Neural cell (in vitro differentiated cells): Measurements from ENCODE around the gene KCNS1. TPM values are rescaled to one million over a fixed set of nuclear protein-coding genes. Genes with fewer than 3 reads are reported as not detected.

ENCODE experiments used
- H2AFZ ChIP-seq: fragments of 200-600, 300-800 bp; sonication (generic), shearing (Covaris generic); 2 replicates; pipeline ENCODE4 v1.6.0; 2014; ENCODE audit warnings: low read depth, mild to moderate bottlenecking, antibody characterized with exemption, low read length, moderate library complexity
- H3F3A ChIP-seq: fragments of 200-600 bp; shearing (Covaris generic); 2 replicates; pipeline ENCODE4 v1.6.1; 2016; ENCODE audit warnings: mild to moderate bottlenecking, moderate library complexity, mixed read lengths, antibody characterized with exemption, low read length; ENCODE audit not compliant: insufficient read depth, poor library complexity, severe bottlenecking
- H3K27ac ChIP-seq: fragments of 200-600, 300-800 bp; sonication (generic), shearing (Covaris generic); 2 replicates; pipeline ENCODE4 v1.5.1; 2014; ENCODE audit warnings: mild to moderate bottlenecking, low read length, moderate library complexity
- H3K27me3 ChIP-seq: fragments of 300-800, 200-600 bp; sonication (generic), shearing (Covaris generic); 2 replicates; pipeline ENCODE4 v1.6.0; 2014; ENCODE audit warnings: mild to moderate bottlenecking, low read depth, low read length, moderate library complexity; ENCODE audit not compliant: insufficient read depth
- H3K36me3 ChIP-seq: fragments of 300-800, 200-600 bp; sonication (generic), shearing (Covaris generic); 2 replicates; pipeline ENCODE4 v1.5.1; 2014; ENCODE audit warnings: mild to moderate bottlenecking, antibody characterized with exemption, low read length, moderate library complexity; ENCODE audit not compliant: insufficient read depth
- H3K4me2 ChIP-seq: fragments of 300-800, 200-600 bp; sonication (generic), shearing (Covaris generic); 2 replicates; pipeline ENCODE4 v1.6.0; 2014; ENCODE audit warnings: mild to moderate bottlenecking, low read length
- H3K4me3 ChIP-seq: fragments of 300-800, 200-600 bp; sonication (generic), shearing (Covaris generic); 2 replicates; pipeline ENCODE4 v1.5.1; 2014; ENCODE audit warnings: mild to moderate bottlenecking, low read length, moderate library complexity
- H3K79me2 ChIP-seq: fragments of 200-600 bp; shearing (Covaris generic); replicated peaks from 2 replicates; pipeline ENCODE4 v1.6.0; 2014; ENCODE audit warnings: mild to moderate bottlenecking, low read length, moderate library complexity; ENCODE audit not compliant: insufficient read depth
- H3K9ac ChIP-seq: fragments of 300-800, 200-600 bp; sonication (generic), shearing (Covaris generic); 2 replicates; pipeline ENCODE4 v1.6.1; 2016; ENCODE audit warnings: mild to moderate bottlenecking, low read length, mixed read lengths
- H3K9me2 ChIP-seq: fragments of 200-600 bp; shearing (Covaris generic); 2 replicates; pipeline ENCODE4 v1.6.1; 2016; ENCODE audit warnings: mild to moderate bottlenecking, low read length, mixed read lengths; ENCODE audit not compliant: insufficient read depth
- H3K9me3 ChIP-seq: fragments of 200-600, 300-800 bp; sonication (generic), shearing (Covaris generic); 2 replicates; pipeline ENCODE4 v1.6.1; 2016; ENCODE audit warnings: mild to moderate bottlenecking, mixed run types, low read length, moderate library complexity, mixed read lengths
- H4K20me1 ChIP-seq: fragments of 200-600 bp; shearing (Covaris generic); 2 replicates; pipeline ENCODE4 v1.6.1; 2016; ENCODE audit warnings: mild to moderate bottlenecking, mixed run types; ENCODE audit not compliant: insufficient read depth
- EP300 ChIP-seq: fragments of 450-650 bp; conservative IDR thresholded peaks from 2 replicates; pipeline ENCODE4 v1.6.1; 2014; ENCODE audit warnings: antibody characterized with exemption, mild to moderate bottlenecking, moderate library complexity; ENCODE audit not compliant: poor library complexity, severe bottlenecking
- EZH2 ChIP-seq: fragments of 200-600, 300-800 bp; shearing (Covaris generic), sonication (generic); IDR thresholded peaks from 2 replicates; pipeline ENCODE4 v1.6.1; 2014; ENCODE audit warnings: antibody characterized with exemption, low read length, borderline replicate concordance, mild to moderate bottlenecking; ENCODE audit not compliant: insufficient read depth, poor library complexity, severe bottlenecking
- MXI1 ChIP-seq: fragments of 450-650 bp; conservative IDR thresholded peaks from 2 replicates; pipeline ENCODE4 v1.6.1; 2014; ENCODE audit warnings: antibody characterized with exemption, mild to moderate bottlenecking; ENCODE audit not compliant: poor library complexity, severe bottlenecking
- POLR2AphosphoS5 ChIP-seq: IDR thresholded peaks from 2 replicates; pipeline ENCODE4 v1.6.1; 2012
- RAD21 ChIP-seq: fragments of 450-650 bp; conservative IDR thresholded peaks from 2 replicates; pipeline ENCODE4 v1.6.1; 2014; ENCODE audit warnings: antibody characterized with exemption, mild to moderate bottlenecking, moderate library complexity
- REST ChIP-seq: IDR thresholded peaks from 2 replicates; pipeline ENCODE4 v1.6.1; 2012; ENCODE audit warnings: borderline replicate concordance
- SMC3 ChIP-seq: fragments of 450-650 bp; conservative IDR thresholded peaks from 2 replicates; pipeline ENCODE4 v1.6.1; 2014; ENCODE audit warnings: antibody characterized with exemption, mild to moderate bottlenecking, moderate library complexity; ENCODE audit not compliant: poor library complexity
- TAF1 ChIP-seq: IDR thresholded peaks from 2 replicates; pipeline ENCODE4 v1.6.1; 2012; ENCODE audit warnings: low read depth
- polyA plus RNA-seq: library from polyadenylated mRNA; depleted of rRNA; stranded (reverse); fragments of >200 nt; gene quantifications from 2 replicates; pipeline ENCODE4 v1.2.3, GENCODE V29; 2014
- TF ChIP-seq, protein P1 (sequence below): fragments of 450-650 bp; IDR thresholded peaks from 2 replicates; pipeline ENCODE4 v1.5.1; 2014; ENCODE audit warnings: antibody characterized with exemption, mild to moderate bottlenecking, moderate library complexity; ENCODE audit not compliant: poor library complexity, severe bottlenecking

KCNS1 gene
- polyA plus RNA-seq, 1 donor from 2014 or later, result not detected

DNA sequence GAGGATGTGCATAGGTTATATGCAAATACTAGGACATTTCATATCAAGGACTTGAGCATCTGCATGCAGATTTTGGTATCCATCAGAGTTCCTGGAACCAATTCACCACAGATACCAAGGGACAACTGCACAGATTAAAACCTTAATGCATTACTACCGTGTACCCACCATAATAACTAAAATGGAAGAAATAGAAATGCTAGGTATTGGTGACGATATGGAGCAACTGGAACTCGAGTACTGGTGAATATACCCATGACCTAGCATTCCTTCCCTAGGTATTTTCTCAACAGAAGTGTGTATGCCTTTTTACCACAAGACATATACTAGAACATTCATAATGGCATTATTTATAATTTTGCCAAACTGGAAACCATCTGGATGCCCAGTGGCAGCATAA, 18.5 kb downstream of the KCNS1 start:
- Histone ChIP-seq H3K9me3 (no peaks in the 10 kb centered on the region), H3F3A (no peaks in the 10 kb centered on the region), H3K9ac (no peak overlapping the region), H3K4me3 (no peak overlapping the region), H3K27me3 (no peaks in the 10 kb centered on the region), H3K36me3 (peaks cover 12% of the 10 kb centered on the region), H3K79me2 (no peaks in the 10 kb centered on the region), H3K4me2 (no peak overlapping the region), H4K20me1 (no peaks in the 10 kb centered on the region), H2AFZ (no peak overlapping the region), H3K9me2 (no peaks in the 10 kb centered on the region), H3K27ac (no peak overlapping the region)
- TF ChIP-seq EP300, result no peak
- TF ChIP-seq POLR2AphosphoS5, result no peak
- no peak for TF ChIP-seq REST
- TF ChIP-seq, protein P1, sequence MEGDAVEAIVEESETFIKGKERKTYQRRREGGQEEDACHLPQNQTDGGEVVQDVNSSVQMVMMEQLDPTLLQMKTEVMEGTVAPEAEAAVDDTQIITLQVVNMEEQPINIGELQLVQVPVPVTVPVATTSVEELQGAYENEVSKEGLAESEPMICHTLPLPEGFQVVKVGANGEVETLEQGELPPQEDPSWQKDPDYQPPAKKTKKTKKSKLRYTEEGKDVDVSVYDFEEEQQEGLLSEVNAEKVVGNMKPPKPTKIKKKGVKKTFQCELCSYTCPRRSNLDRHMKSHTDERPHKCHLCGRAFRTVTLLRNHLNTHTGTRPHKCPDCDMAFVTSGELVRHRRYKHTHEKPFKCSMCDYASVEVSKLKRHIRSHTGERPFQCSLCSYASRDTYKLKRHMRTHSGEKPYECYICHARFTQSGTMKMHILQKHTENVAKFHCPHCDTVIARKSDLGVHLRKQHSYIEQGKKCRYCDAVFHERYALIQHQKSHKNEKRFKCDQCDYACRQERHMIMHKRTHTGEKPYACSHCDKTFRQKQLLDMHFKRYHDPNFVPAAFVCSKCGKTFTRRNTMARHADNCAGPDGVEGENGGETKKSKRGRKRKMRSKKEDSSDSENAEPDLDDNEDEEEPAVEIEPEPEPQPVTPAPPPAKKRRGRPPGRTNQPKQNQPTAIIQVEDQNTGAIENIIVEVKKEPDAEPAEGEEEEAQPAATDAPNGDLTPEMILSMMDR, result no peak
- TF ChIP-seq MXI1, result no peak
- TF ChIP-seq EZH2, result no peak
- no peak for TF ChIP-seq SMC3
- no peak for TF ChIP-seq TAF1
- TF ChIP-seq RAD21, result no peak

DNA sequence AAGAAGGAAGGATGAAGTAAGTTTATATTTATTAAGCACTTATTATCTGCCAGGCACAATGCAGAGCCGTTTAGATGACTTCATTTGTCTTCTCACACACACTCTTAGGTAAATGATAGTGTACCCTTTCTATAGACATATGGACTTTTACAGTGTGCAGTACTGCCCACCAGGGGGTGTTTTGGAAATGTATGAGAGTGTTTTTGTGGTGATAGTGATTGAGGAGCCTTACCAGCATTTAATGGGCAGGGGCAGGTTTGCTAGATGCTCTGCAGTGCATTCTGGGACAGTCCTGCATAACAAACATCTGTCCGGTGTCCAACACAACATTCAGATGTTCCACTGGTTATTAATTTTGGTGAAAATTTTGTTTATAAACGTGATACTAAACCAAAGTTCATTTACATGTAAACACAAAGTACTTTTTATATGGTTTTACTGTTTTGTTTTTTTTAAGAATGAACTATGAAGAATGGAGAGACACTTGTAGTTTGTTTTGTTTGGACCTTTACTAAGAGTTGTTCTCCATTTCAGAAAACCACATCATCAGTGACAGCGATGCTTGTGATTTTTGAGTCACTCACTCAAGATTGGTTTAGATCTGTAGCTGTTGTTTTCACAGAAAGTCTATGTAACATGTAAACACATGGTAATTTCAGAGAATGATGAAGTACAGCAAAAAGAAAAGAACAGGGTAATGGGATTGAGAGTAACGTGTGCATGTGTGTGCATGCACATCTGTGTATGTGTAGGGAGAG, 19.9 kb downstream of the KCNS1 start:
- H3K27ac ChIP-seq, result no peak overlapping the region
- no peaks in the 10 kb centered on the region for H3K9me2 ChIP-seq
- no peak overlapping the region for H3K4me2 ChIP-seq
- H3K9me3 ChIP-seq, result no peaks in the 10 kb centered on the region
- no peaks in the 10 kb centered on the region for H4K20me1 ChIP-seq
- no peak overlapping the region for H2AFZ ChIP-seq
- no peaks in the 10 kb centered on the region for H3K27me3 ChIP-seq
- no peak overlapping the region for H3K9ac ChIP-seq
- no peak overlapping the region for H3K4me3 ChIP-seq
- no peaks in the 10 kb centered on the region for H3F3A ChIP-seq
- TF ChIP-seq EP300, result no peak
- TF ChIP-seq, protein P1, result peak; percentile 11
- no peak for TF ChIP-seq EZH2
- TF ChIP-seq SMC3, result no peak
- H3K79me2 ChIP-seq, result no peaks in the 10 kb centered on the region
- H3K36me3 ChIP-seq, result peaks cover 12% of the 10 kb centered on the region
